HG03280 (cell line): Measurements from ENCODE around the gene MALL.
"Not testable (repeated sequence)": the region's sequence is repeated elsewhere in the genome, so short reads cannot be mapped to it uniquely, and the experiment has no call there.

ENCODE experiments used
- ATAC-seq: cut with Tn5 transposase; IDR thresholded peaks from one replicate; pipeline ENCODE4 v1.9.1; 2021; ENCODE audit warnings: mild to moderate bottlenecking, moderate library complexity; ENCODE audit not compliant: unreplicated experiment

MALL gene

DNA sequence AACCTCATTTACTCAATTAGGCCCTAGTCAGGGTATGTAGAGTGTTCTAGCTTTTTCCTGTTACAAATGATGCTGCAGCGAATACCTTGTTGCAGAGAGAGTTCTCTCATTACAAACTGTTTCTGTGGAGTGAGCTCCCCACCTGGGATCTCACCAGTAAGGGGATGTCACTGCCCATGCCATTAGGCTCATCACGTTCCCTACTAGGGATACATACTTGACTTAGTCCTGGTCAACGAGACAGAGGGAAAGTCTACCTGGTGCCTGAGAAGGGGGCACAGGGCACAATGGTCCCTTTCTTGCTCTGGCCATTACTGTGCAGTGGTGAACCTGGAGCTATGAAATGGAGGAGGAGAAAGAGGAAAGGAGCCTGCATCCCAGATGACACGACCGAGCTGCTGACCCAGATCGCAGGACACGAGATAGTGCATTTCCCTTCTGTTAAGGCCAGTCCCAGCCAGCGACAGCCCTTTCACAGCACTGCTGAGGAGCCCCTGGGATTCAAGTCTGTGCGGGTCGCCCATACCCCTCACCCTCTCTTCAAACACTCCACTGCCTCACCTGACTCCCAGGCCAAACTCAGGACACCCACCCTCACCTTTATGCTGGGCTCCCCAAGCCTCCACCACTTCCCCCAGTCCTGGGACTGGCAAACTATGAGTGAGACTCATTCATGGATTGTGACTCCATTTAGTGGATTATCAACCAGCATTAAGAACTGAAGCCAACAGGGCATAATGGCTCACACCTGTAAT, 16.0 kb downstream of the MALL start:
- ATAC-seq: no peak

DNA sequence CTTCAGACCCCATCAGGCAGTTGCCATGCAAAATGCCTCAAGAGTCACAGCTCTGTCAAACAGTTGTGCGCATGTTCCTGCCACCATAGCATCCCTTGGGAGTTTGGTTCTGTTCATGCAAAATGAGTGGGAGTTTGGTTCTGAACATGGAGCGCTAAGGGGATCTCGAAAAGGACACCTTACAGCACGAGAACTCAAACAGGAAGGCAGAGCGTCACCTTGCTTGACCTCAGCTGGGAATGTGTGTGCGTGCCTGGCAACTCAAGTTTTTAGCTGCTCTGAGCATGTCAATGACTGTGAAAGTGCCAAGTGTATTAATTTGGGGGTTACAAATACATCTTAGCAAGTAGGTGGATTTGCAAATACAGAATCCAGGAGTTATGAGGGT, 16.6 kb downstream of the MALL start:
- no peak for ATAC-seq

DNA sequence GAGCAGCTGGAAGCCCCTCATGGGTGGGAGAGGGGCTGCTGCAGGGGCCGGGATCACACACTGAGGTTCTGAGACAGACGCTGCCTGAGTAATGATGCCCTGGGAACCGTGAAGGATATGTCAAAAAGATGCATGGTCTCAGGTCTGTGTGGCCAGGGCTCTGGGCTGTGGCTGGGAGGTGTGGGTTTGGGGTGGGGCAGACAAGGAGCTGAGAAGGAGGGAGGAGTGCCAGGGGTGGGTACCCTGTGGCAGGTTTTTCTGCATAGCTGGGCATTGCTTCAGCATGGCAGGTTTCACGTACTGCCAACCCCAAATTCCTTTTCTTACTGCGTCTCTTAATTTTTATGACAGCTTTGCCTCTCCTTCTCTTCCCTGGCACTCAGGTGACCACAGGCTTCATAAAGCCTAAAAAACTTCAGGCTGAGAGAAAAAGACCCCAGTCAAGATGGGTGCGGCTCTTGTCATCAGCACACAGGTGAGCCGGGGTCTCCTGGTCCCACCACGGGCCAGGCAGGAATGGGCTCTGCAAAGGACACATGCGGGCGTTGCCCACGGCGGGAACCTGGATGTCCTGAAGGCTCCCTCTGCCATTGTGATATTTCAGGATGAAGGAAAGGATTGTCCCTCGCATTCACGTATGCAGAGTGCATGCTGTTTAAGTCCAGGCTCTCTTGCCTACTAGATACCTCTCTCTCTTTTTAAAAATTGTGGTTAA, 18.0 kb downstream of the MALL start:
- no peak for ATAC-seq

DNA sequence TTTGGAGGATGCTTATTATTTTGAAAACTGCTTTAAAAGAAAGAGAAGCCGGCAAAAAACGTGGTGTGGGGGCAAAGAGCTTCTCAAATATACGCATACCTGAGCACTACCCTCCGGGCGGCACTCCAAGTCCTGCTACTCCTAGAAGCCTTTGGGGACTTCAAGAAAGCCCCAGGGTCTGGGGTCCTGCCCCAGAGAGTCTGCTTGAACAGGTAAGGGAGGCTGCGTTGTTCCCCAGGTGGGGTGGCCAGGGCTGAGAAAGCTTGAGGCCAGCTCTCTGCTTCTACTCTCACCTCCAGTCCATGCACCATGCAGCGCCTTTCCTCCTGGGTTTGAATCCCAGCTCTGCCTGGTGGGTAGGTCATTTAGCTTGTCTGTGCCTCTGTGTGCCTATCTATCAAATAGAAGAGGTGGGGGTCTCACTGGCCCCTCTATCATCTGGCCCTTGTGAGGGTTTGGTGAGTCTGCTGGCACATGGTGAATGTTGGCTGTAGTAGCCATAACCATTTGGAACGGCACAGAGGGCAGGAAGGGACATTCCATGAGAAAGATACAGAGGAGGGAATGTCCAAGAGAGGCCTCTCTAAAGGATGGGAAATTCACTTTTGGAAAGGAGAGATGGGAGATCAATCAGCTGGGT, 19.5 kb downstream of the MALL start:
- no peak for ATAC-seq

DNA sequence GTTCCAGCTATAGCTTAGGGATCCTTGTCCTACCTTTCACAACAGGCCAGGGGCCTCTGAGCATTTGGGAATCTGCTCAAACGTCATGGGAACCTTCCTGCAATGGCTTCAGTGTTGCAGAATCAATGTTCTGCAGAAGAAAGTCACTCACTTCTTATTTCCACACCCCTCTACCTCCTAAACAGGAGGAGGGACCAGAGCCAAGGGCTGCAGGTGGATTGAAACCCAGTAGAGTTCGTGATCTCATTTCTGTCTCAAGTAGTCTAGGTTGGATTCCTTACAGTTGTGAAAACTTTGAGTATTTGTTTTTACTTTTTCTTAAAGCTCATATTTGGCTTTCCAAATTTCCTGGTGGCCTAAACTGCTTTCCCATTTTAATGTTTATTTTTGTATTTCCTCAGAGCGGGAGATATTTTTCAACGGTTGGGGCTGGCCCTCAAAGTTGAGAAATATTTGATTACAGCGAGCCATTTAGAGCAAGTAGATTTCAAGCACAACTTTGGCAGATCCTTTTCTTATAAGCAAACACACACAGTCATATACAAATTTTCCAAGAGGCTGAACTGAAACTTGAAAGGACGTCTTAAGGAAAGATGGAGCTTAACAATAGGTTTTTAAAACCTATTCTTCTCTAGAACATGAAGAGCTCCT, 20.6 kb downstream of the MALL start:
- not testable (repeated sequence) for ATAC-seq

DNA sequence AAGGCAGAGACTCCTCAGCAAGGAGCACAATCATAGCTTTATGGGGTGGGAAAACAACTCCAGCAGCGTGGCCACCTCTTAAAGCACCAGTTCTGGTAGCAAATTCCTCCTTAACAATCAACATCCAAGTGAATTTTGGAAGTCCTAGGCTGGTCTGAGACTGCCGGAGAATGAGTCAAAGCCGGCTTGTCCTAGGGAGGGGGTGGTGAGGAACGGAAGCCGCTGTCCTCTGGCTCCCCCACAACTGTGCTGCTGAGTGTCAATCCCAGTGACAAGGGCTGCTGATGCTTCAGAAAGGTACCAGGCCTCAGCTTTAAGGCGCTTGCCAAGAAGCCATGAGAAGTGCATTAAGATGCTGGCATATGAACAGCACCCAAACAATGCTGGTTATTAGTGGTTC, 21.7 kb downstream of the MALL start:
- not testable (repeated sequence) for ATAC-seq

DNA sequence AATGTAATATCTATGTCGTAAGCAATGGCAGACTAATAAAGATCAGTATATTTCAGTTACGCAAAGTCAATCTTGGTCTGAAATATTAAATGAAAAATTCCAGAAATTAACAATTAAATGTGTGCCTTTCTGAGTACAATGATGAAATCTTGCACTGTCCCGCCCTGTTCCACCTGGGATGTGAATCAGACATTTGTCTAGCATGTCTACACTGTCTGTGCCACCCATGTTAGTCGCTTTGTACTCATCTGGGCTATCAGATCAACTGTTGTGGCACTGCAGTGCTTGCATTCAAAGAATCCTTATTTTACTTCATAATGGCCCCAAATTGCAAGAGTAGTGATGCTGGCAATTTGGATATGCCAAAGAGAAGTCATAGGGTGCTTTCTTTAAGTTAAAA, 25.5 kb downstream of the MALL start:
- ATAC-seq: not testable (repeated sequence)

DNA sequence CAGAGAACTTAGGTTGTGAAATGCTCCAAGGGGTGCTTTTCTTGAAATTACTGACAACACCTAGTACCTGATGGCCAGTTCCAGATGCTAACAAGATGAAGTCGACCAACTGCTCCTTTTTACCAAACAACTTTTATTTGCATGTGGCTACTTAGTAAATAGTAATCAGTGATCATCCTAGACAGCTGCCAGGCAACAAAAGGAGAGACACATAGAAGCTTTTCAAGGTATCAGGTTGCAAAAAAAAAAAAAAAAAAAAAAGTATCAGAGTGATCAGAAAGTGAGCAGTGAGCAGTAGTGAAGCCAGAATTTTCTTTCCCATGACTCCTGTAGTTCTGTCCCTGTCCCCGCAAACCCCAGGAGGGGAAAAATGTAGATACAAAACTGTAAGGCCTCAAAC, 31.9 kb downstream of the MALL start:
- not testable (repeated sequence) for ATAC-seq

DNA sequence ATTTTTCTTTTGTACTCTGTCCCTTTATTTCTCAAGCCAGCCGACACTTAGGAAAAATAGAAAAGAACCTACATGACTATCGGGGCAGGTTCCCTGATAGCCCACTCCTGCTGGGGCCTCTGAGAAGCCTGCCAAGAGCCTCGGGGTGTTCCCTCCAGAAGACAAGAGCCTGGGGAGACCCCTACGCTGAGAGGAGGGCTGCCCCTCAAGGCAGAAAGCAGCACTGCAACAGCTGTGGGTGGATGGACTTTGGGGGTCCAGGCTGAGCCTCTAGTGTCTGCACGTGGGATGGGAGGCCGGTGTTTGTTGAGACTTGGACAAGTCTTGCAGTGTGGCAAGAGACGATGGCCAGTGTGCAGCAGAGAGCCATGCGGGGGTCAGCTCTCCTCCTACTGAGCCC, 32.5 kb downstream of the MALL start:
- not testable (repeated sequence) for ATAC-seq

DNA sequence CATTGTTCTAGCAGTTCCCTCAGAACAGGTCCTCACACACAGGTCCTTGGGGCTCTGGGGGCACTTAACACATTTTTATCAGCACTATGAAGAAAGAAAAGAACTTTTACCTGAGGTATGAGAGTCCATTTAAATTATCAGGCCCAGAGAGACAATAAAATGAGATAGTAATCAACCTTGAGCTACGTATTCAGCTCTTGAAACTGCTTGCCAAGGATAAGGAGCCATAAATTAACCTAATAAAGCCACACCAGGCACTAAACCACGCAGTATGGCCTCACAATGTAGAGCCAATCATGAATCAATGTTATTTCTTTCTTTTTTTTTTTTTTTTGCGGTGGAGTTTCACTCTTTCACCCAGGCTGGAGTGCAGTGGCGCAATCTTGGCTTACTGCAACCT, 37.5 kb downstream of the MALL start:
- ATAC-seq: not testable (repeated sequence)

DNA sequence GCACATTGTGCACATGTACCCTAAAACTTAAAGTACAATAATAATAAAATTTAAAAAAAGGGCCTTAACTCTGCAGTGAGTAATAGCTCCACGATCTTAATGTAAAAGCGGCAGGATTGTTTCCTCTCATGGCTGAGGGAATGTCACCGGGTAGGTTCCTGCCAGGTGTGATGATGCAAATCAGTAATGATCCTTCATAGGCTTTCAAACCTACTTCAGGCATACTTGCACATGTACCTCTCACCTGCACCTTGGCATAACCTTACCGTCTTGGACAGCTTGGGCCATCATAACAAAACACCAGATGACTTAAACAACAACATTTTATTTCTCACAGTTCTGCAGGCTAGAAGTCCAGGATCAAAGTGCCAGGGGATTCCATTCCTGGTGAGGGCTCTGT, 39.7 kb downstream of the MALL start:
- ATAC-seq: not testable (repeated sequence)

DNA sequence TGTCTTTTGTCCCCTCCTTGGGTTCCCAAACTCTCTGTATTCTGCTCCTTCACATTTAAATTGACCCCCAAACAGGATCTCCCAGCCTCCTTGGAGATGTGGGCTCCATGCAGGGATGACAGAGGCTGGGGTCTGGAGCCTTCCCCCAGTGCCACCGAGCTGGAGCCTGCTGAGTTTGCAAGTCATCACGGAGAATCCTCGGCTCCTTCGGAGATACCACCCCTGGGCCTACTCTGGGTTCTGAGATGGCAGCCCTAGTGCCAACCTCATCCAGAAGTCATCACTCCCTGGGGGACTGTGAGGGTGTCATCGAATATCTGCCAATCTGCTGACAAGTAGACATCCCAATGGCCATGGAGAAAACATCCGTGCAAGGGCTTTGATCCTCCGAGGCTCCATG, 45.8 kb downstream of the MALL start:
- ATAC-seq: not testable (repeated sequence)

DNA sequence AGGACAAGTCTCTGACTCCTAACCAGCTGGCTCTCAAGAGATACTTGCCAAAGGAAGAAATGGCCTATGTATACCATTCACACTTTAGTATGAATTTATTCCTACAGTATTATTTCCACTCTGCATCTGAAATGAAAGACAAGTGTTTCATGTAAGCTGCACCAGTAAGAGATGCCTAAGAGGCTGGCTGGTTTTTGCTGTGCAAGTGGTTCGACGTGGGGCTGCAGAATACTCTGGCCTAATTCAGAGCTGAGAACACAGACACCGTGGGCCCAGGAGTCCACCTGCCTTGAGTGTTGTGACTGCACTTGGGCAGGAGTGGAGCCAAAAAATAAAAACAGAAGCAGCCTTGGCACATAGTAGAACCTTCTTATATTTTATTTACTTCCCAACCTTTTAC, 47.5 kb downstream of the MALL start:
- not testable (repeated sequence) for ATAC-seq

DNA sequence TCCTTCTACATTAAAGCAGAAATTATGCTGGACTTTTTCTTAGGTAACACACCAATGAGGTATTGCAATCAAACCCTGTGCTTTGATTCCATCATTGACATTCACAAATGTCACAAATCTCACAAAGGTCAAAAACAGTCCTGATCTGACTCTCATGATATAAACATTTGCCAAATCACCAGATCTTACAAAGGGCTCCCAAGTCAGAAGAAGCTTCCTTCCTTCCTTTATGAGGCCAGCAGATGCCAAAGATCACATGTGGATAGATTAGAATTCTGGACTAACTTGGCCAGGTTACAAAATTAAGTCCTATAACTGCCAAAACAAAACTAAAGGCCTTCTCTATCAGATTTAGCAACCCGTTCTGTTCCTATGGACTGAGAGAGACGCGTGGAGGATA, 53.3 kb downstream of the MALL start:
- ATAC-seq: not testable (repeated sequence)

DNA sequence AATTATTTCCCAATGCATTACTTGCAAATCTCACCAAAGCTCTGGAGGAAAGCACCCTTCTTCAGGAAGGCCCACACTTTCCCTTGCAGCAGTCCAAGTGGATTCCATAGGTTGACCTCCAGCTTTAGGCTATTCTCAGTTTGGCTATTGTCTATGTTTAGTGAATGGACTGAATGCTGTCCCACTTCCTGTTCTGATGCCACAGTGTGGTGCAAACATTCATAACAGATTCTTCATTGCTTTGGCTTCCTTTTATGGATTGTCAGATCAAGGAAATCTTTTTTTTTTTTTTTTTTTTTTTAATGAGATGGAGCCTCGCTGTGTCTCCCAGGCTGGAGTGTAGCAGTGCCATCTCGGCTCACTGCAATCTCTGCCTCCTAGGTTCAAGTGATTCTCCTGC, 55.1 kb downstream of the MALL start:
- not testable (repeated sequence) for ATAC-seq

DNA sequence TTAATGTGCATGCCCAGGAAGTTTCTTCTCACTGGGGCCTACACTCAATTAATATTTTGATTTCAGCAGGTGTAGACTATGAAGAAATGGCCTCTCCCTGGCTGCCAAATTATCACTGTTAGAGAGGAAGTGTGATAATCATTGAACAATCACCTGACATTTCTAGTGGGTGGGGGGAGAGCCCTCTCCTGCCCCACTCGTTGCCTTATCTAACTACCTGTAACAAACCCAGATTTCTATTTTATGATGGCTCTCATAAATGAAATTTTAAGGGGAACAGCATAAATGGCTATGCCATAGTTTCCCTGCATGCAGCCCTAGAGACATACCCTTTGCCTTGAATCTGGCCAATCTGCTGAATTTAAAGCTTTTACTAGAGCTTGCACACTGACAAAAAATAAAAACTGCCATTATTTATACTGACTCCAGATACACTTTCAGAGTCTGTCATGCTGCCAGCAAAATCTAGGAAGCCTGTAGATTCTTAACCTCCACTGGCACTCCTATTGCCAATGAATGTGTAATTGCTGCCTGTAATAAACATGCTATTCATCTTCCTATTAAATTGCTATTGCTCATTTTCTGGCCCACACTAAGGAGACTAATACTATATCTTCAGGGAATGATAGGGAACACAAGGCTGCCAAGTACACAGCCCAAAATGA, 55.8 kb downstream of the MALL start:
- not testable (repeated sequence) for ATAC-seq

DNA sequence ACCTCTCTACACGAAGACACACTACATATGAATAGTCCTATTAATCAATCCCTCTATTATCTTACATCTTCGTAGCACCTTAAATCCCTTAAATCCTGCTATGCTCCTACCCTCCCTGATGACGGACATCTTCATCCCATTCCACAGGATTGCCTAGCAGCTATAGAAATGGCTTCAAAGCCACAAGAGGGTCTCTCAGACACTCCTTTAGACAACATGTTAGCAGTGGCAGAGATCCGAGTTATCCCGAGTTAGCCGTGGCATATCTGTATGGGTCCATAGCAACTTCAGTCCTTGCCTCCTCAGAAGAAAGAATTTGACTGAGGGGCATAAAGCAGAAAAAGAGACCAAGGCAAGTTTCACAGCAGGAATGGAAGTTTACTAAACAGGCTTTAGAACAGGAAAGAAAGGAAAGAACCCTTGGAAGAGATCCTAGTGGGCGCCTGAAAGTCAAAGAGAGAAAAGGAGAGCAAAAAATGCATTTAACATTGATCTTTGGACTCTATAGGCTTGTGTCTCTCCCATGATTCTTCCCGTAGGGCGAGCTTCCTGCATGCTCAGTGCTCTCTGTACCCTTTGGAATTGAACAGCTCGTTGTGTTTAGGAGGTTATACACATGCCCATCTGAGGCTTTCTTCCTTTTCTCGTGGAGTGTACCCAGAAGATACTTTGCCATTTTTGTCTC, 56.5 kb downstream of the MALL start:
- not testable (repeated sequence) for ATAC-seq

DNA sequence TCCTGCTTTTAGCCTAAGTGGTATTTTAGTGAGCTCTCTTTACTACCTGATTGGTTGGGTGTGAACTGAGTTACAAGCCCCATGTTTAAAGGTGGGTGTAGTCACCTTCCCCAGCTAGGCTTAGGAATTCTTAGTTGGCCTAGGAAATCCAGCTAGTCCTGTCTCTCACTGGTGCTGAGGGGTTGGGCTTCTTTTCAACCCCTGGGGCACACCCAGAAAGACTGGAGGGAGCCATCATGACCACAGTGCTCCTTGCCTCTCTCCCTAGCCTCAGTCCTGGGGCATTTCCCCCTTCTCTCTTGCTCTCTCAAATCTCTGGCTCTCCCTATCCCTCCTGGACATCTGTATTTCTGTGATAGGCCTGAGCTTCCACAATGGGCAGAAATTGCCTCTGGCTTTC, 57.6 kb downstream of the MALL start:
- ATAC-seq: not testable (repeated sequence)

DNA sequence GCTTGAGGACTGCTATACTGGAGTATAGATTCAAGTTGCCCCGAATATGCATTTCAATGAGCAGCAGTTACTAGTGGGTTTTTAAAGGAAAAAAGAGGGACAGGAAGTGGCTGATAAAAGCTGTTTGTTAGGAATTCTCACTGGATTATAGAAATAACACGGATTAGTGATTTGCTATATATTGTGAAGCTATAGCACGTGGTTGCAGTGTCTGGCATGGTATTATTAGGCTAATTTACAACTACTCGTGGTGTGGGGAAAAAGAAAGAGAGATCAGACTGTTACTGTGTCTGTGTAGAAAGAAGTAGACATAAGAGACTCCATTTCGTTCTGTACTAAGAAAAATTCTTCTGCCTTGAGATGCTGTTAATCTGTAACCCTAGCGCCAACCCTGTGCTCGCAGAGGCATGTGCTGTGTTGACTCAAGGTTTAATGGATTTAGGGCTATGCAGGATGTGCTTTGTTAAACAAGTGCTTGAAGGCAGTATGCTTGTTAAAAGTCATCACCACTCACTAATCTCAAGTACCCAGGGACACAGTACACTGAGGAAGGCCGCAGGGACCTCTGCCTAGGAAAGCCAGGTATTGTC, 59.7 kb downstream of the MALL start:
- ATAC-seq: not testable (repeated sequence)
